Keratinocyte (primary cell): ENCODE data around the gene USP49.

Experiments
- CTCF ChIP-seq, 3 experiments: IDR thresholded peaks in 1 of 3; conservative IDR thresholded peaks in 1 of 3; optimal IDR thresholded peaks in 1 of 3; 2 replicates in 2 of 3; 3 replicates in 1 of 3; pipeline versions ENCODE3 to v1.5.1; 2011; ENCODE audit warnings: low read length in 3 of 3, mild to moderate bottlenecking in 3 of 3, moderate library complexity in 2 of 3, control low read depth in 1 of 3, inconsistent platforms in 1 of 3; ENCODE audit not compliant: insufficient read depth in 2 of 3; ENCODE audit errors: extremely low read depth in 1 of 3
- EZH2 ChIP-seq: IDR thresholded peaks from one replicate; pipeline ENCODE4 v1.6.1; 2012; ENCODE audit warnings: inconsistent platforms, mild to moderate bottlenecking, low read length, moderate library complexity

- TF ChIP-seq CTCF (optimal IDR thresholded peaks at IDR 0.05 in 1 of 3, IDR thresholded peaks at IDR 0.05 in 1 of 3, conservative IDR thresholded peaks at IDR 0.05 in 1 of 3; ENCODE audit: extremely low read depth in 1 of 3, insufficient read depth in 2 of 3, low read length in 3 of 3) (no peak), EZH2 (no peak)
Measured at GRCh38 chr6:41783106-41783780, 111.9 kb downstream of the USP49 start.
